NCI-H187 treated with DMSO at 0.1 percent for 48 hours (cell line): Measurements from ENCODE around the gene OR2T3.
"Not testable (repeated sequence)": the region's sequence is repeated elsewhere in the genome, so short reads cannot be mapped to it uniquely, and the experiment has no call there.

ENCODE experiments used
- DNase-seq: peaks from one replicate; lab custom pipeline; 2025; lab: John Stamatoyannopoulos, UW

Gene OR2T3

GRCh38 chr1:248472111-248472510, 1.0 kb upstream of the OR2T3 start:
- DNase-seq, result not testable (repeated sequence)

GRCh38 chr1:248475660-248476059, 2.5 kb downstream of the OR2T3 start:
- not testable (repeated sequence) for DNase-seq

GRCh38 chr1:248481686-248482579, 8.8 kb downstream of the OR2T3 start:
- DNase-seq, result not testable (repeated sequence)

- DNase-seq, result not testable (repeated sequence)
Measured at GRCh38 chr1:248488289-248488688, 15.1 kb downstream of the OR2T3 start, which contains the start of gene OR2T5. Gene OR2T5, plus strand, starts transcription at chr1:248488589. Its CDS starts 0 bp downstream, at chr1:248488589.

- DNase-seq, result not testable (repeated sequence)
Measured at GRCh38 chr1:248496661-248497060, 23.5 kb downstream of the OR2T3 start.

- DNase-seq, result not testable (repeated sequence)
Measured at GRCh38 chr1:248500305-248501035, 27.3 kb downstream of the OR2T3 start.

GRCh38 chr1:248507773-248508172, 34.6 kb downstream of the OR2T3 start, which contains the start of gene OR2G6:
Gene OR2G6, plus strand, starts transcription at chr1:248508073. Its CDS starts 13,574 bp downstream, at chr1:248521647.
- not testable (repeated sequence) for DNase-seq

- DNase-seq, result not testable (repeated sequence)
Measured at GRCh38 chr1:248510217-248510616, 37.1 kb downstream of the OR2T3 start.

- DNase-seq, result no peak
Measured at GRCh38 chr1:248521856-248522255, 48.7 kb downstream of the OR2T3 start.
